Left ventricle myocardium inferior (tissue), 1 donor: ENCODE data around the gene DHRSX. TPM values are rescaled to one million over a fixed set of nuclear protein-coding genes. Genes with fewer than 3 reads are reported as not detected.

Source experiments
- DNase-seq: peaks from one replicate; pipeline ENCODE4 v3.0.0-alpha.2; 2020
- H3K27ac ChIP-seq: fragments of 200-600 bp; replicated peaks from 2 replicates; pipeline ENCODE4 v1.8.0; 2021
- H3K27me3 ChIP-seq: fragments of 200-600 bp; 2 replicates; pipeline ENCODE4 v1.8.0; 2021; ENCODE audit warnings: low read depth
- H3K36me3 ChIP-seq: fragments of 200-600 bp; 2 replicates; pipeline ENCODE4 v1.8.0; 2021
- H3K4me1 ChIP-seq: fragments of 200-600 bp; 2 replicates; pipeline ENCODE4 v1.8.0; 2021
- H3K4me3 ChIP-seq: fragments of 200-600 bp; 2 replicates; pipeline ENCODE4 v1.8.0; 2021; ENCODE audit warnings: mild to moderate bottlenecking, moderate library complexity
- H3K9me3 ChIP-seq: fragments of 200-600 bp; replicated peaks from 2 replicates; pipeline ENCODE4 v1.8.0; 2021
- intact Hi-C: fragments of 100-400 bp; cut with micrococcal nuclease; formaldehyde crosslinking; loops from one replicate; pipeline ENCODE4 v1.11.0; 2022
- total RNA-seq: library from RNA; stranded (reverse); fragmentation: NEBNext Ultra II Directional; extraction: Animal tissue kit (Norgen Biotek cat#: 25700); gene quantifications from one replicate; pipeline ENCODE4 v1.2.1, GENCODE V29; 2021
- TF ChIP-seq, protein P1 (sequence below): fragments of 200-600 bp; IDR thresholded peaks from 2 replicates; pipeline ENCODE4 v1.8.0; 2021; ENCODE audit warnings: antibody characterized with exemption, mild to moderate bottlenecking, borderline replicate concordance
- donor health status: DM: no; HTN: yes; CAD: no; lungs with severe emphysema.

DHRSX gene
- total RNA-seq, 1 donor from 2014 or later = 35.3 TPM

DNA sequence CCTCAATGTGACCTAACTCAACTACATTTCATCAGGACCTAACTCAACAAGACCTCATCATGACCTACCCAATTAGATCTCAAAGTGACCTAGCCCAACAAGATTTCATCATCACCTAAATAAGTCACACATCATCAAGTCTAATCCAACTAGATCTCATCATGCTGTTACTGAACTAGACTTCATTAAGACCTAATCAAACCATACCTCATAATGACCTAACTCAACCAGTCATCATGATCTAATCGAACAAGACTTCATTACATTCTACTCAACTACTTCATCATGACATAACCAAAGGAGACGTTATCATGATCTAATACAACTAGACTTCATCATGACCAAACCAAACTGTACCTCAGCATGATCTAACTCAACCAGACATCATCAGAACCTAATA lies 82.8 kb downstream of the DHRSX start:
- H3K9me3 ChIP-seq = no peaks in the 10 kb centered on the region

DNA sequence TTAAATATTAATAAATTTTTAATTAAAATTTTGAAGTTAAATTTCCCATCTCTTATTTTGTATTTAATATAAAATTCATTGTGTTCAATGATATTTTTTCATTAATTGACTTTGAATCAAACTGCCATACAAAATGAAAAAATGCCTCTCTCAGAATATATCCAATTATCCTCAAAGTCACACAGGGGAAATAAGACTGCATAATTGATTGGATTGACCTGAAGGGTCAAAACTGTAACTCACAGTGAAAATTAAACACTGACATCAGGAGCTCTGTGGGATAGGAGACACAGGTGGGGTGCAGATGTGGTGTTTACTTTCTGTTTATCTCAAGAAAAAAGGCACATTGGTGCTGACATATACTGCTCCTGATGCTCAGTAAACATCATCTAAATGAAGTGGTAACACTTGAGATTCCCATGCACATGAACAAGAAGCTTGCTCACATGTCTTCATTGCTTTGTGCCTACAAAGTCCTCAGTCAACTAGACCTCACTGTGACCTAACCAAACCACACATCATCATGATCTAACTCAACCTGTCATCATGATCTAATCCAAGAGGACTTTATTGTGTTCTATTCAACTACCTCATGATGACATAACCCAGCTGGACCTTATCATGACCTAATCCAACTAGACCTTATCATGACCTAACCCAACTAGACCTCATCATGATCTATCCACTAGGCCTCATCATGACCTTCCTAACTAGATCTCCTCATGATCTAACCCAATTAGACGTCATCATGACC lies 83.7 kb downstream of the DHRSX start:
- Histone ChIP-seq H3K36me3 (peaks cover 18% of the 10 kb centered on the region), H3K4me3 (no peak overlapping the region), H3K4me1 (no peaks in the 10 kb centered on the region), H3K27ac (no peak overlapping the region), H3K27me3 (no peaks in the 10 kb centered on the region), H3K9me3 (no peaks in the 10 kb centered on the region)
- intact Hi-C loops = no loop called here
- DNase-seq = no peak
- TF ChIP-seq, protein P1, sequence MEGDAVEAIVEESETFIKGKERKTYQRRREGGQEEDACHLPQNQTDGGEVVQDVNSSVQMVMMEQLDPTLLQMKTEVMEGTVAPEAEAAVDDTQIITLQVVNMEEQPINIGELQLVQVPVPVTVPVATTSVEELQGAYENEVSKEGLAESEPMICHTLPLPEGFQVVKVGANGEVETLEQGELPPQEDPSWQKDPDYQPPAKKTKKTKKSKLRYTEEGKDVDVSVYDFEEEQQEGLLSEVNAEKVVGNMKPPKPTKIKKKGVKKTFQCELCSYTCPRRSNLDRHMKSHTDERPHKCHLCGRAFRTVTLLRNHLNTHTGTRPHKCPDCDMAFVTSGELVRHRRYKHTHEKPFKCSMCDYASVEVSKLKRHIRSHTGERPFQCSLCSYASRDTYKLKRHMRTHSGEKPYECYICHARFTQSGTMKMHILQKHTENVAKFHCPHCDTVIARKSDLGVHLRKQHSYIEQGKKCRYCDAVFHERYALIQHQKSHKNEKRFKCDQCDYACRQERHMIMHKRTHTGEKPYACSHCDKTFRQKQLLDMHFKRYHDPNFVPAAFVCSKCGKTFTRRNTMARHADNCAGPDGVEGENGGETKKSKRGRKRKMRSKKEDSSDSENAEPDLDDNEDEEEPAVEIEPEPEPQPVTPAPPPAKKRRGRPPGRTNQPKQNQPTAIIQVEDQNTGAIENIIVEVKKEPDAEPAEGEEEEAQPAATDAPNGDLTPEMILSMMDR = no peak

More for the DNA sequence above, 82.8 kb downstream of the DHRSX start:
- no peak overlapping the region for H3K27ac ChIP-seq
- TF ChIP-seq, protein P1 = no peak
- no peak for DNase-seq
- intact Hi-C loops = no loop called here
- H3K4me1 ChIP-seq = no peaks in the 10 kb centered on the region
- H3K36me3 ChIP-seq = peaks cover 24% of the 10 kb centered on the region
- H3K27me3 ChIP-seq = no peaks in the 10 kb centered on the region
- H3K4me3 ChIP-seq = no peak overlapping the region

DNA sequence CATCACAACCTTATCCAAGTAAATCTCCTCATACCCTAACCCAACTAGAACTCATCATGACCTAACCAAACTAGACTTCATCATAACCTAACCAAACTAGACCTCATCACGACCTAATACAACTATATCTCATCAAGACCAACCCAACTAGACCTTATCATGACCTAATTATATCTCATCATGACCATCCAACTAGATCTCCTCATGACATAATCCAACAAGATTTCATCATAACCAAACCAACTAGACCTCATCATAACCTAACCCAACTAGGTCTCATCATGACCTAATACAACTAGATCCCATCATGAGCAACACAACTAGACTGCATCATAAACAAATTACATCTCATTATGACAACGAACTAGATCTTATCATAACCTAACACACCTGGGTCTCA lies 86.4 kb downstream of the DHRSX start:
- Histone ChIP-seq H3K9me3 (no peaks in the 10 kb centered on the region), H3K4me1 (no peaks in the 10 kb centered on the region), H3K4me3 (no peak overlapping the region), H3K27me3 (no peaks in the 10 kb centered on the region), H3K27ac (no peak overlapping the region), H3K36me3 (peaks cover 10% of the 10 kb centered on the region)
- intact Hi-C loops = no loop called here
- no peak for DNase-seq
- TF ChIP-seq, protein P1 = no peak

DNA sequence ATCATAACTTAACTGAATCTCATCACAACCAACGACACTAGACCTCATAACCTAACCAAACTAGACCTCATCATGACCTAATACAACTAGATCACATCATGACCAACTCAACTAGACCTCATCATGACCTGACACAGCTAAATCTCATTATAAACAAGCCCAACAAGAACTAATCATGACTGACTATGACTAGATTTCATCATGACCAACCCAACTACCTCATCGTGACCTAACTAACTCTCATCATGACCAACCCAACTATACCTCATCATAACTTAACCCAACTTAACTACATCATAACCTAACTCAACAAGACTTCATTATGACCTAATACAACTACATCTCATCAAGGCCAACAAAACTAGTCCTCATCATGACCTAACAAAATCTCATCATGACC lies 86.8 kb downstream of the DHRSX start:
- Histone ChIP-seq H3K27ac (no peak overlapping the region), H3K4me1 (no peaks in the 10 kb centered on the region), H3K9me3 (no peaks in the 10 kb centered on the region), H3K4me3 (no peak overlapping the region), H3K36me3 (peaks cover 12% of the 10 kb centered on the region), H3K27me3 (no peaks in the 10 kb centered on the region)
- intact Hi-C loops = no loop called here
- no peak for DNase-seq
- TF ChIP-seq, protein P1 = no peak

DNA sequence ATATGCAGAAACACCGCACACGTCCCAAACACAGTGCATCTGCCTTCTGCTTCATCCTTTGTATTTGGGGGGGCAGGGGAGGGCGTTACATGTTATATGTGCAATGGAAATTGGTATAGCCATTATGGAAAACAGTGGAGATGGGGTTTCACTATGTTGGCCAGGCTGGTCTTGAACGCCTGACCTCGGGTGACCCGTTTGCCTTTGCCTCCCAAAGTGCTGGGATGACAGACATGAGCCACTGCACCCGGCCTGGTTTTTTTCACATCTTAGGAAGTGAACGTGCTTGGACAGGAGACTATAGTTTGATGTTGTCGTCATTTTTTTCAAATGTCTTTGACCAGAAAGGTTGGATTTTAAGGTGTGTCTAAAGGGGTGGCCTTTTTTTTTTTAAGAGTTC lies 88.6 kb downstream of the DHRSX start:
- TF ChIP-seq, protein P1 = no peak
- DNase-seq = no peak
- H3K4me1 ChIP-seq = no peaks in the 10 kb centered on the region
- peaks cover 4% of the 10 kb centered on the region for H3K9me3 ChIP-seq
- no peaks in the 10 kb centered on the region for H3K27me3 ChIP-seq
- no peak overlapping the region for H3K27ac ChIP-seq
- no peak overlapping the region for H3K4me3 ChIP-seq
- intact Hi-C loops = no loop called here
- H3K36me3 ChIP-seq = peaks cover 29% of the 10 kb centered on the region
